Transverse colon (tissue), 4 donors: Measurements from ENCODE around the gene IL36RN. TPM values are rescaled to one million over a fixed set of nuclear protein-coding genes. Genes with fewer than 3 reads are reported as not detected.

Source experiments
- DNase-seq: peaks from one replicate; pipeline ENCODE4 v3.0.0-alpha.2; 2019
- H3K27ac ChIP-seq, 4 donors: fragments of 200-600 bp; sonication (generic); 2 replicates each; pipeline ENCODE4 v1.5.1; 2016 to 2018; ENCODE audit warnings: inconsistent platforms in 4 of 4
- H3K27me3 ChIP-seq: fragments of 200-600 bp; sonication (generic); 2 replicates; pipeline ENCODE4 v1.5.1; 2017; ENCODE audit warnings: inconsistent platforms
- H3K36me3 ChIP-seq, 4 donors: fragments of 200-600 bp; sonication (generic); 2 replicates each; pipeline ENCODE4 v1.5.1; 2017 to 2019; ENCODE audit warnings: inconsistent platforms in 4 of 4
- H3K4me1 ChIP-seq, 4 donors: fragments of 200-600 bp; sonication (generic); 2 replicates each; pipeline ENCODE4 v1.5.1; 2017 to 2020; ENCODE audit warnings: inconsistent platforms in 4 of 4
- H3K4me3 ChIP-seq, 4 donors: fragments of 200-600 bp; sonication (generic); 1 replicate in 1 of 4; 2 replicates in 3 of 4; pipeline versions ENCODE4 v1.5.1 to v1.6.1; 2017 to 2019; ENCODE audit warnings: inconsistent platforms in 4 of 4
- H3K9me3 ChIP-seq, 2 donors: fragments of 200-600 bp; sonication (generic); 2 replicates each; pipeline ENCODE4 v1.5.1; 2017 to 2019; ENCODE audit warnings: inconsistent platforms in 2 of 2
- CTCF ChIP-seq, 5 experiments: fragments of 200-600 bp in 3 of 5; fragments of 450-650 bp in 2 of 5; sonication (generic) in 3 of 5; IDR thresholded peaks; 1 replicate in 2 of 5; 2 replicates in 3 of 5; pipeline ENCODE4 v1.5.1; 2016 to 2017; ENCODE audit warnings: antibody characterized with exemption in 5 of 5, inconsistent platforms in 3 of 5, mild to moderate bottlenecking in 2 of 5, moderate library complexity in 1 of 5
- EP300 ChIP-seq: sonication (generic); formaldehyde crosslinking; IDR thresholded peaks from one replicate; pipeline ENCODE4 v1.6.1; 2017; ENCODE audit warnings: antibody characterized with exemption, low read depth
- POLR2A ChIP-seq: fragments of 450-650 bp; IDR thresholded peaks from one replicate; pipeline ENCODE4 v1.6.1; 2016; ENCODE audit warnings: antibody characterized with exemption, mild to moderate bottlenecking, moderate library complexity
- POLR2AphosphoS5 ChIP-seq, 3 donors: sonication (generic); formaldehyde crosslinking; IDR thresholded peaks; one replicate each; pipeline ENCODE4 v1.6.1; 2016; ENCODE audit warnings: antibody characterized with exemption in 3 of 3
- WGBS, 2 donors: methylation state at CpG; one replicate each; pipeline ENCODE4 v1.1.5; 2018; ENCODE audit warnings: low coverage in 1 of 2; 5-methylcytosine and 5-hydroxymethylcytosine counted together
- in situ Hi-C, 4 donors: fragments of 200-750 bp; cut with MboI; loops; one replicate each; pipeline versions ENCODE4 v1.15.0 to v1.15.1; 2017; ENCODE audit warnings: low sequenced_read_pairs in 3 of 4, low pct_ligation_motif_present in 1 of 4, low pct_unique_long_range_greater_than_20kb in 1 of 4
- intact Hi-C: fragments of 100-400 bp; cut with DNase I; formaldehyde crosslinking; loops from one replicate; pipeline ENCODE4 v1.15.1; 2023; ENCODE audit warnings: low total_unique reads
- total RNA-seq, 4 donors: library from RNA; depleted of rRNA; stranded (reverse); fragments of >200 nt; gene quantifications; one replicate each; pipeline ENCODE4 v1.1.0, GENCODE V29; 2016

Gene IL36RN
- total RNA-seq, 4 donors from 2014 or later: not detected

GRCh38 chr2:113039719-113040118, 19.3 kb upstream of the IL36RN start:
- intact Hi-C loops (no loop called here), in situ Hi-C loops (no loop called here)
- TF ChIP-seq EP300 (no peak), CTCF (IDR thresholded peaks at IDR 0.05) (no peak), POLR2AphosphoS5 (IDR thresholded peaks at IDR 0.05) (no peak)
- WGBS, 2 donors: 33 to 44% methylated on average over 5 of the region's 5 CpGs
- no peaks in the 10 kb centered on the region for H3K9me3 ChIP-seq
- DNase-seq: no peak
- H3K36me3 ChIP-seq: no peaks in the 10 kb centered on the region
- no peaks in the 10 kb centered on the region for H3K27me3 ChIP-seq
- H3K27ac ChIP-seq: no peak overlapping the region
- H3K4me3 ChIP-seq: no peak overlapping the region
- peaks cover 0 to 15% (median 0%) of the 10 kb centered on the region in 4 donors for H3K4me1 ChIP-seq

GRCh38 chr2:113041871-113042270, 17.1 kb upstream of the IL36RN start:
- Histone ChIP-seq H3K9me3 (no peaks in the 10 kb centered on the region), H3K4me3 (no peak overlapping the region), H3K27me3 (no peaks in the 10 kb centered on the region), H3K27ac (no peak overlapping the region), H3K36me3 (no peaks in the 10 kb centered on the region), H3K4me1 (peaks cover 0 to 15% (median 0%) of the 10 kb centered on the region in 4 donors)
- 72 to 83% methylated on average over 3 to 5 of the region's 5 CpGs for WGBS, 2 donors
- intact Hi-C loops (no loop called here), in situ Hi-C loops (no loop called here)
- no peak for TF ChIP-seq POLR2AphosphoS5 (IDR thresholded peaks at IDR 0.05)
- TF ChIP-seq CTCF (IDR thresholded peaks at IDR 0.05): no peak
- TF ChIP-seq POLR2A: no peak
- TF ChIP-seq EP300: no peak
- DNase-seq: no peak

- Histone ChIP-seq H3K4me3 (no peak overlapping the region), H3K4me1 (no peaks in the 10 kb centered on the region), H3K9me3 (no peaks in the 10 kb centered on the region), H3K36me3 (no peaks in the 10 kb centered on the region), H3K27ac (no peak overlapping the region), H3K27me3 (no peaks in the 10 kb centered on the region)
- in situ Hi-C loops: no loop called here
- intact Hi-C loops: no loop called here
- DNase-seq: no peak
- TF ChIP-seq CTCF (IDR thresholded peaks at IDR 0.05) (no peak), POLR2A (no peak), POLR2AphosphoS5 (IDR thresholded peaks at IDR 0.05) (no peak), EP300 (no peak)
- whole genome bisulfite sequencing, 2 donors: 84 to 88% methylated on average over 5 of the region's 5 CpGs
Measured at GRCh38 chr2:113046465-113046864, 12.5 kb upstream of the IL36RN start.

GRCh38 chr2:113050921-113051895, 7.8 kb upstream of the IL36RN start:
- Histone ChIP-seq H3K4me3 (no peak overlapping the region), H3K9me3 (peaks cover 0 to 4% of the 10 kb centered on the region in 2 donors), H3K27me3 (no peaks in the 10 kb centered on the region), H3K4me1 (no peaks in the 10 kb centered on the region), H3K27ac (no peak overlapping the region), H3K36me3 (no peaks in the 10 kb centered on the region)
- intact Hi-C loops: no loop called here
- 90 to 91% methylated on average over 3 to 38 of the region's 38 CpGs for WGBS, 2 donors
- TF ChIP-seq POLR2A (no peak), CTCF (IDR thresholded peaks at IDR 0.05) (no peak), POLR2AphosphoS5 (IDR thresholded peaks at IDR 0.05) (no peak), EP300 (no peak)
- DNase-seq: no peak
- in situ Hi-C loops: no loop called here
